GM19043 (cell line): Measurements from ENCODE around the gene STAT5B.
"Not testable (repeated sequence)": the region's sequence is repeated elsewhere in the genome, so short reads cannot be mapped to it uniquely, and the experiment has no call there.

ENCODE experiments used
- ATAC-seq: cut with Tn5 transposase; IDR thresholded peaks from one replicate; pipeline ENCODE4 v1.9.1; 2021; ENCODE audit warnings: low read depth; ENCODE audit not compliant: unreplicated experiment

Gene STAT5B

GRCh38 chr17:42200706-42201457 is 75.3 kb downstream of the STAT5B start:
- no peak for ATAC-seq

GRCh38 chr17:42199416-42200011 is 76.7 kb downstream of the STAT5B start:
- no peak for ATAC-seq

GRCh38 chr17:42198897-42199296 is 77.3 kb downstream of the STAT5B start:
- no peak for ATAC-seq

DNA sequence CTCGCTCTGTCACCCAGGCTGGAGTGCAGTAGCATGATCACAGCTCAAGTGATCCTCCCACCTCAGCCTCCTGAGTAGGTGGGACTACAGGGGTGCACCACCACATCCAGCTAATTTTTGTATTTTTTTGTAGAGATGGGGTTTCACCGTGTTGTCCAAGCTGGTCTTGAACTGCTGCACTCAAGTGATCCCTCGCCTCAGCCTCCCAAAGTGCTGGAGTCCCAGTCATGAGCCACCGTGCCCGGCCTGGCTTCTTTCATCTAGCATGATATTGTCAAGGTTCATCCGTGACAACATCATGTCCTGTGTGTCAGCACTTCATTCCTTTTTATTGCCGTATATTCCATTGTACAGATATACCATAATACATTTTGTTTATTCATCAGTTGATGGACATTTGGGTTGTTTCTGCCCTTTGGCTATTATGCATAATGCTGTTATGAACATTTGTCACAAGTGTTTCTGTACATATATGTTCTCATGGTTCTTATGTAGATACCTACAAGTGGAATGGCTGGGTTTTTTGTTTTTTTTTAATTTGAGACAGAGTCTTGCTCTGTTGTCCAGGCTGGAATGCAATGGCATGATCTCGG is 78.5 kb downstream of the STAT5B start:
- ATAC-seq: no peak

DNA sequence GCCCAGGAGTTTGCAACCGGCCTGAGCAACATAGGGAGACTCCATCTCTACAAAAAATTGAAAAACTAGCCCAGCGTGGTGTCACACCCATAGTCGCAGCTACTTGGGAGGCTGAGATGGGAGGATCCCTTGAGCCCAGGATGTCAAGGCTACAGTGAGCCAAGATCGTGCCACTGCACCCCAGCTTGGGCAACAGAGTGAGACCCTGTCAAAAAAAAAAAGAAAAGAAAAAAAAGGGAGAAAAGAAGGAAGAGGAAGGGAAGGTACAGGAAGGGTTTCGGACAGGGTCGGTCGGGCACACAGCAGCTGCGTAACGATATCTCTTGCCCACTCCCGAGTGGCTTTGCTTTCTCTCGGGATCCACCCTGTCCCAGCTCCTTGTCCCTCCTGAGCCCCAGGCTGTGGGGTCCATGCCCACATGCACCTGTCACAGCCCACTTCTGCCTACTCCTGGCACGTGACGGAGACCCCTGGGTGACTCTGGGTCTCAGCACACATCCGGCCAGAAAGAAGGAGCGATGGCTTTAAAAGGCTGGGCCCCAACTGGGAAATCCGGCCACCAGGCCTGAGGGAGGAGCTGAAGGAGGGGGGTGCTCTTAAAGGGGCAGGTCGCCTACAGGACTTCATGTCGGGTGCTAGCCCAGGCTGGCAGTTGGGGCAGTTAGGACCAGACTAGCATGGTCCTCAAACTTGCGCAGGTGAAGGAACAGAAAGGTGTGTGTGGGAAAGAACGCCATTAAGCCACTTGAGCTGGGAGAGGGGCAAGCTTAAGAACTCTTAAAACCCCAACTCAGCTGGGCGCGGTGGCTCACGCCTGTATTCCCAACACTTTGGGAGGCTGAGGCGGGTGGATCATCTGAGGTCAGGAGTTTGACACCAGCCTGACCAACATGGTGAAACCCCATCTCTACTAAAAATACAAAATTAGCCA is 82.0 kb downstream of the STAT5B start, which contains the start of gene GHDC:
TSS of gene GHDC (minus strand) at position 526 of the 931 bp plus-strand sequence. CDS start 913 bp downstream, outside the sequence.
- peak; percentile 90 for ATAC-seq

DNA sequence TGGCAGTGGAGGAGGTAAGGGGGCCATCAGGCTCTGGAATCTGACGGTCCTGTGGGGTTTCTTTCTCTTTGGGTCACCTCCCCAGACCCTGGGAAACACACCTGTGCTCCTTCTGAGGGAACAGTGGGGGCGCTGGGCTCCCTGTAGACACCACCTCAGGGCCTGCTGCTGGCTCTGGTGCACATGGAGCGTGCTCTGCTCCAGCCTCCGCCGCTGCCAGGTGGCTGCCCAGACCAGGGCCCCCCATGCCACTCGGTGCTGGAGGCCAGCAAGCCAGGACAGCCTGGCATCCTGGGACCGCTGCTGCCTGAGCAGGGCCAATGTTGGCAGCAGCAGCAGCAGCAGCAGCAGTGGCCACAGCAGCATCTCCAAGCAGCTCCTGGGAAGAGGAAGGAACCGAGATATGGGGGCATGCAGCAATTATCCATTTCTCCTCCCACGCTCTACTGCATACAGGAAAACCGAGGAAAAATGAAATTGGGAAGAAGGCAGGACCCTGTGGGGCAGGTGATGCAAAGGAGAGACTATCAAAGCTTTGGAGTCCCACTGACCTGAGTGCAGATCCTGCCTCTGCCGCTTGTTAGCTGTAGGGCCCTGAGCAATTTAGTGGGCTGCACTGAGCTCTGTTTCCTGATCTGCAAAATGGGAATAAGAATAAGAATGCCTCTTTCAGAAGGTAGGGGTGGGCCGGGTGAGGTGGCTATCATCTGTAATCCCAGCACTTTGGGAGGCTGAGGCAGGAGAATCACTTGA is 82.8 kb downstream of the STAT5B start:
- ATAC-seq: no peak

GRCh38 chr17:42192189-42193126 is 83.7 kb downstream of the STAT5B start:
- ATAC-seq: no peak

DNA sequence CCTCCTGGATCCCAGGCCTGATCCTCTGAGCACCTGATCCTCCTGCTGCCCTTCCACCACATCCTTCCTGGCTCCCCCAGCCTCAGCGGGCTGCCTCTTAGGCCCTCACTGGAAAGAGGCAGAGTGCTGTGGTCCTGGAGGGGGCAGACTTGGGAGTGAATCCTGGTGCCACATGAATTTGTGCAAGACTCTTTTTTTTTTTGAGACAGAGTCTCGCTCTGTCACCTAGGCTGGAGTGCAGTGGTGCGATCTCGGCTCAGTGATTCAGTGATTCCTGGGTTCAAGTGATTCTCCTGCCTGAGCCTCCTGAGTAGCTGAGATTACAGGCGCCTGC is 84.9 kb downstream of the STAT5B start:
- ATAC-seq: no peak

- no peak for ATAC-seq
Observed at GRCh38 chr17:42190491-42191274, 85.5 kb downstream of the STAT5B start.

- ATAC-seq: no peak
Observed at GRCh38 chr17:42189651-42189965, 86.6 kb downstream of the STAT5B start.

GRCh38 chr17:42188749-42189650 is 87.2 kb downstream of the STAT5B start:
- ATAC-seq: no peak

DNA sequence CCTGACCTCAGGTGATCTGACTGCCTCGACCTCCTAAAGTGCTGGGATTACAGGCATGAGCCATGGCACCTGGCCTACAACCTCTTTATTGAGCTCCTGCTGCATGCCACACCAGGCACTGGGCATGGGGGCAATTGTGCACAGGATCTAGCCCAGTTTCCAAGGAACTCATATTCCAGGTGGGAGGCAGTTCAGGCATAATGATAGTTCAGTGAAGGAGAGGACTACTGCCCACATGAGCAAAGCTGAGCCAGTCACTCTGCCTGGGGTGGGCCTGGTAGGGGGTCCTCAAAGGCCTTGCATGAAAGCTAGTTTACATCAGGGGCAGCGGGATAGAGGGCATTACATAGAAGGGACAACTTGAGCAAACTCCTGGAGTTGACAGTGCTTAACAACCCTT is 88.4 kb downstream of the STAT5B start:
- ATAC-seq: no peak

DNA sequence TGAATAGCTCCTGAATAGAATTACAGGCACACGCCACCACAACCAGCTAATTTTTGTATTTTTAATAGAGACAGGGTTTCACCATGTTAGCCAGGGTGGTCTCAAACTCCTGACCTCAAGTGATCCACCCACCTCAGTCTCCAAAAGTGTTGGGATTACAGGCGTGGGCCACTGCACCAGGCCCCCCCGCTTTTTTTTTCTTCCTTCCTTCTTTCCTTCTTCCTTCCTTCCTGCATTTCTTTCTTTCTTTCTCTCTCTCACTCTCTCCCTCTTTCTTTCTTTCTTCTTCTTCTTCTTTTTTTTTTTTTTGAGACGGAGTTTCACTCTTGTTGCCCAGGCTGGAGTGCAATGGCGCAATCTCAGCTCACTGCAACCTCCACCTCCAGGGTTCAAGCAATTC is 90.0 kb downstream of the STAT5B start:
- ATAC-seq: not testable (repeated sequence)

DNA sequence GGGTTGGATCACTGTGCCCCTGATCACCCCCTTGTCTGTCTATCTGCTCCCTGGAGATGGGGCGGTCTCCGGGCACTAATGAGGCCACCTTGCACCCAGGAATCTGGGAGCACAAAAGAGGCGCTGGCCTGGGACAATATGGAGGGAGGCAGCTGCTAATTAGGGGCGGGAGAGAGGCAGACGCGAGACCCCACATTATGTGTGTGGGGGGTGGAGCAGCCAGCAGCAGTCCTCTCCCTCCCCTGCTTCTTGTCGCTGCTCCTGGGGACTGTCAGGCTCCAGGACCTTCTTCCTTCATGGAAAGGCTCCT is 90.6 kb downstream of the STAT5B start:
- no peak for ATAC-seq

DNA sequence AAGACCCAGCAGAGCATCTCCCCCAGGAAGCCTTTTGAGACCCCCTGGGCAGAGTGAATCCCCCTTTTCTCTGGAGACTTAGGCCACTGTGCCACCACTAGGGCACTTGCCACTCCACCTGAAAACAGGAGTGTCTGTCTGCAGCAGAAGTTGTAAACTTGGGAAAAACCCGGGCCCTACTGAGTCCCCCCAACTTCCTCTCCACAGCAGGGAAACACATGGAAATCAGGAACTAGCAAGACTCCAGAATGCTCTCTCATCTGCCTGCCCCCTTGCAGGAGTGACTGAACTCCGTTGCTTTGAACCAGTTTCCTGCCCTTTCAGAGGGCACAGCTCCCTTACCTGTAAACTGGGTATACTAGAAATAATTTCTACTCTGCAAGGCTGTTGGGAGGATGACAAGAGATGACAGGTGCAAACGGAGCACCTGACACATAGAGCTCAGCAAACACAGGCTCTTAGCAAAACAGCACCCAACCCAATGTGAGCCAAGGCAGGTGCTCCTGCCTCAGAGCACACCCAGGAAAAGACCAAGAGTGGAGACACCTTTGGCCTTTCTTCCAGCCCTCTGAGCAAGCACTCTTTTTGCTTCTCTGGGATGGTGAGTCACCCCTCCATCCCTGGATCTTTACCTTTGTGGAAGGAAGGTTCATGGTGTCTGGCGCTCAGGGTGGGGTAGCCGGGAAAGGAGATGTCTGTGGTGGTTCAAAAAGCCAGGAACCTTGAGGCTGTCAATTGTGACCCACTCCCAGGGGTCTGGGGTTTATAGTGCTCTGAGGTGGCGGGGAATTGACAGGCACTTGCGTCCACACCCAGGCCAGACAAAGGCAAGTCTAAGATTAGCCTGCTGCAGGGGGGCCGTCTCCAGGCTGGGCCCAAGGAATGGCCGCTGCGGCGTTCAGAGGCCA is 91.2 kb downstream of the STAT5B start, which contains the start of gene HCRT:
TSS of gene HCRT (minus strand) at position 740 of the 908 bp plus-strand sequence. CDS start at position 653, 87 bp downstream.
- ATAC-seq: no peak
